Erythroblast (primary cell): Measurements from ENCODE around the gene KAT6B.

ENCODE experiments used
- DNase-seq, 2 experiments: peaks; one replicate each; lab custom pipeline; 2025; lab: John Stamatoyannopoulos, UW
- GATA1 ChIP-seq: IDR thresholded peaks from 2 replicates; pipeline ENCODE4 v1.6.1; 2011; ENCODE audit warnings: low read depth, mild to moderate bottlenecking, control low read depth, low read length, moderate library complexity
- POLR2A ChIP-seq: IDR thresholded peaks from 2 replicates; pipeline ENCODE4 v1.6.1; 2011; ENCODE audit warnings: mild to moderate bottlenecking, low read length

Gene KAT6B

DNA sequence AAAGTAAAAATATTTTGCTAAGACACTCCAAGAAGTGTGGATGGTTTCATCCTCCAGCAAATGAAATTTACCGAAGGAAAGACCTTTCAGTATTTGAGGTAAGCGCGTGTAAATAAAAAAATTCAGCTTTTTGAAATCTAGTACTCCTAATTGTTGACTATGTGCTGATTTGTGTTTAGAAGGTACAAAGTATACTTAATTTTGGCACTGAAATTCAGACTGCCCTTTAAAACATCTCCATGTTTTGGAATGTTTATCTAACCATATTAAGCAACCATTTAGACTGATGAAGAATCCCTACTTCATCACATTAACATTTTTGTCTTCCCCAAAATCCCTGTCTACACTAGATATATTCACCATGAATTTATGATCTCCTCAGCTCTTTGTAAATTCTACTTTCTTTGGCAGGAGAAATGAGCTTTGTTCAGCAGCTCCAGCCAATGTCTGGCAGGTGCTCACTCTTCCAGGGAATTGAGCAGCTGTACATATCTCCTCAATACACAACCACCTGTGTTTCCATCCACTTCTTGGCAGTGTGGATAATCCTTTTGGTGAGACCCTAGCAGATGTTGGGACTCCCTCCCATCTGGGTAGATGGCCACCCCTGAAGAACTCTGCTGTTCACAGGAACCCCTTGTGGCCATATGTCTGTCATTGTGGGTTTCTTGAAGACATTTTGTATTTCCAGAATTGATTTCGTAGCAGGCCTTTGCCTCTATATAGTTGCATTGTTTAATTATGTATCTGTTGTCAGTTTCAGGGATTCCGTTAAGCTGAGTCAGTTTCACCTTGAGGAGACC lies 155.6 kb downstream of the KAT6B start:
- no peak for DNase-seq
- no peak for TF ChIP-seq GATA1
- no peak for TF ChIP-seq POLR2A

DNA sequence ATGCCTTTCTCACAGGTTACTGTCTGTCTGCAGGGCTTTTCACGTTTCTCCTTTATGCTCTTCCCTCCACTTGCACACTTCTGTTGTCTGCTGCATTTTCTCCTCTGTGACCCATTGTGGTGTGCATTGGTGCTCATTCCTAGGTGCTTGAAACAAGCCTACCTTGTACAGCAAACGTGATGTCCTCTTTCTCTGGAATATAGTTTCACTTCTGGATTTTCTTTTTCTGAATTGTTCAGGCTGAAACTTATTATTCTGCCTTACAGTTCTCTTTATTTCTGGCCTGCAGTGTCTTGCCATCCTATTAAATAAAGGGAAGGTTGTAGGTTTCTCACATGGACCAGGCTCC lies 156.2 kb downstream of the KAT6B start:
- TF ChIP-seq GATA1: no peak
- no peak for DNase-seq

DNA sequence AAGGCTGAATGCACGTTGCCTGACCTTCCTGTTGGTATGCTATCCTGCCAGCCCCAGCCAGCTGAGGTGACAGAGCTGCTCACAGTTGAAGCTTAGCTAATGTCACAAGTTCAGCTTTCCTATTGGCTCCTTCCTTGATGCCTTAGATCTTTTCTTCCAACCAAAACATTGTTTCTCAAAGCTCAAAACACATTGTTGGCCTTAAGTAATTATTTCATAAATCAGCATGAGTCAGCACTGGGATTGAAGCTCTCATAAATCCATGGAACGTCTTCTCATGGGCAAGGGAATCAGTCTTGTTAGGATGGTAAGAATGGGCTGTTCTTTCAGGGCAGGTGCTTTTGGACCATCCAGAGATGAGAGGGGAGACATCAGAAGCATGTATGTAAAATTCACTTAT lies 157.0 kb downstream of the KAT6B start:
- TF ChIP-seq POLR2A (no peak), GATA1 (no peak)
- DNase-seq: no peak

DNA sequence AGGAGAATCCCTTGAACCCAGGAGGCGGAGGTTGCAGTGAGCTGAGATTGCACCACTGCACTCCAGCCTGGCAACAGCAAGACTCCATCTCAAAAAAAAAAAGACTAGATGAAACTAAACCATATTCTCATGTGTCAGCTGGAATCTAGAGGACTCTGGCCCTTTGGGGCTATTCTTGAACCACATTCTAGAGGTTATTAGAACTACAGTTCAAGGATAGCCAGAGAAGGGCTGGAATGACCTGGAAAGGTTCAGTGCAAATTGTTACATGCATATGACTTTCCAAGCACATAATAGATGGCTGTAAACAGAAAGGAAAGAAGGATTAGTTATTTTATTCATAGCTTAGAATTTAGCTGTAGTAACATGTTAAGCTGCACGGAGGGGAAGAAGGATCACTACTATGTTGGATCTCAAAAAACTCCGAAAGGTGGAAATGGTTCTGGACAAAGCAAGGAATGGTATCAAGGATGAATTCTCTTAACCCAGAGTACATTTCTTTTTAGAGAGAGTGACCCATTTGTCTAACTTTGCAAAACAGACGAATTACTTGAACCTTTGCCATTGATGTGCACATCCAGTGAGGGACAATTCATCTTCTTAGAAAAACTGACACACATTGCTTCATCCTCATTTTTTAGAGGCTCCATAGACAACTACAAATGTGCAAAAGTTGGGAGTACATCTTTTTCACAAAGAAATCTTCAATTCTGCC lies 161.1 kb downstream of the KAT6B start:
- no peak for TF ChIP-seq POLR2A
- TF ChIP-seq GATA1: no peak
- no peak for DNase-seq

- DNase-seq: no peak
- TF ChIP-seq POLR2A (no peak), GATA1 (no peak)
Observed at GRCh38 chr10:74988054-74988775, 161.8 kb downstream of the KAT6B start.

- TF ChIP-seq GATA1 (no peak), POLR2A (no peak)
- DNase-seq: no peak
Observed at GRCh38 chr10:74988832-74989561, 162.6 kb downstream of the KAT6B start.

GRCh38 chr10:74991435-74991834 lies 165.0 kb downstream of the KAT6B start:
- TF ChIP-seq POLR2A (no peak), GATA1 (no peak)
- DNase-seq: peak; percentile 21 to 25

- no peak for DNase-seq
- TF ChIP-seq POLR2A: no peak
- TF ChIP-seq GATA1: no peak
Observed at GRCh38 chr10:74992068-74992467, 165.7 kb downstream of the KAT6B start.

DNA sequence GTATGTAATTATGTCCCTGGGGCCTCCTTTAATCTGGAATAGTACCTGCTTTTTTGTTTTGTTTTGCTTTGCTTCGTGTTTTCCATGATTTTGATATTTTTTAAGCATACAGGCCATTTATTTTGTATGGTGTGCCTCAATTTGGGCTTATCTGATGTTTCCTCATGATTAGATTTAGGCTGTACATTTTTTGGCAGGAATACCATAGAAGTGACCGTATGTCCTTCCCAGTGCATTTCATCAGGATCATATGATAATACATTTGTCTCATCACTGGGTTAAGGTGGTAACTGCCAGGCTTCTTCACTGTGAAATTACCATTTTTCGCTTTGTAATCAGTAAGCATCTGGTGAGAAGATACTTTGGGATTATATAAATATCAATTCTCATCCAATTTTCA lies 167.2 kb downstream of the KAT6B start:
- DNase-seq: no peak
- TF ChIP-seq POLR2A (no peak), GATA1 (no peak)

GRCh38 chr10:74994854-74995253 lies 168.5 kb downstream of the KAT6B start:
- DNase-seq: no peak
- no peak for TF ChIP-seq GATA1
- no peak for TF ChIP-seq POLR2A

GRCh38 chr10:74995806-74996205 lies 169.4 kb downstream of the KAT6B start:
- TF ChIP-seq POLR2A: no peak
- TF ChIP-seq GATA1: no peak
- no peak for DNase-seq

DNA sequence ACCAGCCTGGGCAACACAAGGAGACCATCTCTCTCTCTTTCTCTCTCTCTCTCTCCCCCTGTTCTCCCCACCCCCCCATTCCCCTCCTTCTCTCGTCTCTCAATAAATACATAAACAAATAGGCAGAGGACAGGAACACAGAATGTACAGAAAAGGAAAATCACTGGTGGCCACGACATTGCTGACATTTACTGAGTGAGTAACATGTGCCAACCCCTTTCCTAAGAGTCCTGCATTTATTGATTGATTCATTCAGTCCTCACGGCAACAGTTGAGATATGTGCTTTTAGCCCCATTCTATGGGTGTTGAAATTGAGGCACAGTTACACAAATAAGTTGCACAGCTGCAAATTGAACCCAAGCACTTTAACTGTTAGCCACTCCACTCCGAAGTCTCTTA lies 170.8 kb downstream of the KAT6B start:
- DNase-seq: no peak
- TF ChIP-seq GATA1 (no peak), POLR2A (no peak)

DNA sequence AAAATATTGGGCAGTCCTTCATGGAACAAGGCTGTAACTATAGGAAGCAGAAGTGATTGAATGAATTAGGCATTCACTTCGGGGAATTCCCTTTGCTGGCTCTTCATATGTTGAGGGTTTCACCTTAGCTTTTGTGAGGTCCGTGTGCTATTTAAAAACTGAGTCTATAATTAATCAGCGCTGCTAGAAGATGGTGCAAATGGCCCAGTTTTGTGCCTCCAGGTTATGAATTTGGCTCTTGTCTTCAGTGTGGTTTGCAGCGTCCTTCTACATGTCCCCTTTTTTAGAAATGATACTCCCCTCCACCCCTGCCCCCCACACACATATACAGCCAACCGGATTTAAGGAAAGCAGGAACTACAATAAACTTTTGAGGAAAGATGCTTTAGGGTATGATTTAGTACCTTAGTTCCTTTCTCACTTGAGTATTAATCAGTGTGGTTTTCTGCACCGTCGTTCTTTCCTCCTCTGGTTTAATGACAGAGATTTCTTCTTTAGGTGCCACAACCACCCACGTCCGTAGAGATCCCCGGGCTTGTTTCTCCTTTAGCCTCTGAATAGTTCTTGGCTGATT lies 174.4 kb downstream of the KAT6B start:
- TF ChIP-seq GATA1: no peak
- no peak for TF ChIP-seq POLR2A
- no peak for DNase-seq

GRCh38 chr10:75001715-75002350 lies 175.4 kb downstream of the KAT6B start:
- DNase-seq: no peak
- TF ChIP-seq GATA1 (no peak), POLR2A (no peak)
